ENCODE data around the gene PSRC1. TPM values are rescaled to one million over a fixed set of nuclear protein-coding genes. Genes with fewer than 3 reads are reported as not detected.
"Not testable (repeated sequence)": the region's sequence is repeated elsewhere in the genome, so short reads cannot be mapped to it uniquely, and the experiment has no call there.

Gene PSRC1
- polyA plus RNA-seq, 3 donors = 20.4 to 27.5 (median 24.0) TPM

DNA sequence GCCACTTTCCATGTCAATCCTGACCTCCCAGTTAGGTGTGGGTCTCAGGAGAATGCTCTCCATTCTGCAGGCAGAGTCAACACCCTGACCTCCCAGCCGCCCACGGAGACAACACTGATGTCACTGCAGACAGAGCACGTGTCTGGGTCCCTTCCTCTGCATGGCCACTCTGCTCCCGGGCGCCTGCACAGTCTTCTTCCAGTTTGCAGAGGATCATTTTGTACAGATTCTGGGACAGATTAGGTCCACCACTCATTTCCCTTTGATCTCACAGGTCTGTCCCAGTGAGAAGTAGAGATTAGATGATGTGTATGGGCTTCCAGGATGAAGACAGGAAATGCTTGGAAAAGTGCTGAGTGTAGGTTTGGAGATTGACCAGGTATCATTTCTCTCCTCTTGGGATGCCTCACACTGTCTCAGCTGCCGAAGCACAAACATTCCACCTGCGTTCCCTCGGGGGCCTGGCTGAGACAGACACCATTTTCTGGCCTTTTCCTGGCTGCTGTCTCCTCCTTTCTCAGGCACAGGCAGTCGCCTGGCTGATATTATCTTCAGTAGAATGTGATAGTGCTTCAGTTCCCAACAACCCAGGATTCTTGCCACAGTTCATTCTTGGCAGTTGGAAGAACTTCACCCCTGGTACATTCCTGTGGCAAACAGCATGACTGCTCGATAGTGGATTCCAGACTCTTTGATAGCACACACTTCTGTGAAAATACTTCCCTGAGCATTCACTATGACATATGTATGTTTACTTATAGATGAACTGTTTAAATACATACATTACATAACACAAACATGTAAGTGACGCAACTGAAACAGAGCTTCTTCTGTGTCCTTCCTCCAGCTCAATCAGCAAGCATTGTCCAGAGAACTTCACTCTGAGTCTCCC, 16.0 kb upstream of the PSRC1 start:
- DNase-seq (ENCODE audit: low read depth in 3 of 3, low spot score in 2 of 3) = no peak

DNA sequence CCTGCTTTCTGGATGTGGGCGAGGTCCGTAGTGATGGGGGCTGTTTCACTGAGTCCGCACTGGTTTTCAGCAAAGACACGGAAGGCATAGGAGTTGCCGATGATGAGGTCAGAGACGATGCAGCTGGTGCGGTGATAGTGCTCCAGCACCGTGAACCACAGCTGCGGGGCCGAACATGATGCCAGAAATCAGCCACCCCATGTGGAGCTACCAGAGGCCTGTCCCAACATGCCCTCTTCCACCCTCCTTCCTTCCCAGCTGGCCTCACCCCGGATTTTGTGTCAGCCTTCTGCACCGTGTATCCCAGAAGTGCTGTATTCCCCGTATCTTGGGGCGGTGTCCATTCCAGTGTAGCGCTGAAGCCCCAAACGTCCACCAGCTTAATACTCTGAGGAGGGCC, 13.8 kb upstream of the PSRC1 start:
- no peak for DNase-seq (ENCODE audit: low read depth in 3 of 3, low spot score in 2 of 3)

GRCh38 chr1:109295712-109296415, 12.9 kb upstream of the PSRC1 start:
- no peak for DNase-seq (ENCODE audit: low read depth in 3 of 3, low spot score in 2 of 3)

GRCh38 chr1:109294481-109294880, 11.5 kb upstream of the PSRC1 start:
- DNase-seq (ENCODE audit: low read depth in 3 of 3, low spot score in 2 of 3) = no peak

- no peak for DNase-seq (ENCODE audit: low read depth in 3 of 3, low spot score in 2 of 3)
Observed at GRCh38 chr1:109293026-109293425, 10.1 kb upstream of the PSRC1 start.

DNA sequence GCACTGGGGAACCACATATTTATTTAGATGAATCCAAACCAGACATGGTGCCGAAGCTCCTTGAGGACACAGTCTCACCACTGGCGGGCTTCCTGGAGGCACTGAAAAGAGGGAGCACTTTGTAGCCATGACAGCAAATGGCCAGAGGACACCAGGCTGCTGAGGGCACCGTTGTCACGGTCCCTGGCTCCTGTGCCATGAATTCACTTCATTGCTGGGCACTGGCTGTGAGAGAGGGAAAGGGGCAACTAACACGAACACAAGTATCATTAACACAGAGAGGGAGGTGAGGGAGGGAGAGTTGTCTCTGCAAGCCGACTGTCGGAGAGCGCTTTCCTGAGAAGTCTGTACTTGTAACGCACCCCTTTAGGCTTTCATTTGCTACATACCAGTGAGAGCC, 9.4 kb upstream of the PSRC1 start:
- no peak for DNase-seq (ENCODE audit: low read depth in 3 of 3, low spot score in 2 of 3)

DNA sequence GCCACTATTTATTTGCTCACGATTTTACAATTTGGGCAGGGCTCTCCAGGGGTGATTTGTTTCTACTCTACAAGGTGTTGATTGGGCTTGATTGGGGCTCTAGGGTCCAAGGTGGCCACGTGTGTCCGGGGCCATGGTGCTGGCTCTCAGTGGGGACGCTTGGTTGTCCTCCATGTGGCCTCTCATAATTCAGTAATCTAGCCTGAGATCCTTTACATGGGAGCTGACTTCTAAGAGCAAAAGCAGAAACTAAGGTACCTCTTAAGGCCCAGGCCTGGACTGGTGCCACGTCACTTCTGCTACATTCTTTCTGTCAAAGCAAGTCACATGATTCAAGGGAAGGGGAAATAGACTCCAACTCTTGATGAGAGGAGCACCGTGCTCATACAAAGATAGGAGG, 8.1 kb upstream of the PSRC1 start:
- no peak for DNase-seq (ENCODE audit: low read depth in 3 of 3, low spot score in 2 of 3)

GRCh38 chr1:109290137-109290536, 7.2 kb upstream of the PSRC1 start:
- DNase-seq (ENCODE audit: low read depth in 3 of 3, low spot score in 2 of 3) = no peak

DNA sequence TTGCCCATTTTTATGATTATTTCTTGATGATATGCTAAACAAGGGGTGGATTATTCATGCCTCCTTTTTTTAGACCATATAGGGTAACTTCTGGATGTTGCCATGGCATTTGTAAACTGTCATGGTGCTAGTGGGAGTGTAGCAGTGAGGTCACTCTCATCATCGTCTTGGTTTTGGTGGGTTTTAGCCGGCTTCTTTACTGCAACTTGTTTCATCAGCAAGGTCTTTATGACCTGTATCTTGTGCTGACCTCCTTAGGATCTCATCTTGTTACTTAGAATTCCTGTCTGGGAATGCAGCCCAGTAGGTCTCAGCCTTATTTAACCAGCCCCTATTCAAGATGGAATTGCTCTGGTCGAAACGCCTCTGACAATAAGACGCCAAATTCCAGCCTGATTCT, 3.8 kb upstream of the PSRC1 start:
- DNase-seq (ENCODE audit: low read depth in 3 of 3, low spot score in 2 of 3) = not testable (repeated sequence)

GRCh38 chr1:109283748-109284600, 1.0 kb upstream of the PSRC1 start:
- DNase-seq (ENCODE audit: low read depth in 3 of 3, low spot score in 2 of 3) = no peak

DNA sequence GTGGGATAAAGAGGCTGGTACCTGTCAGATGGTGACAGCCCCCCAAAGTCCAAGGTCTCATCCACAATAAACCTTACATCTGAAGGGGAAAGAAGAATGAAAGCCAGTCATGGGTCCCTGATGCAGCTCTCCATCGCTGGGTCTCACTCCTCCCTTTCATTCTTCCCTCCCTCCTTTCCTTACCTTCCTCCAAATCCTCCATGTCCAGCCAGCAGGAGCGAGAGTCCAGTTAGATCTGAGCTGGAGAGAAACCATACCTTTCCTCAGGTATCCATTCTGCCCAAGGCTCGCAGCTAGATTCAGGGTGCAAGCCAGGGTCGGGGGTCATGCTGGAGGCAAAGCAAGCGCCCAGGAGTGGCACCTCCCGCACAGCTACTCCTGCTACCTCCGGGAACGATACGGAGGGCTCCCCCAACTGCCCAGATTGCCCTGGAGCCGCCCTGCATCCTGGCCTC, 421 bp downstream of the PSRC1 start:
- DNase-seq (ENCODE audit: low read depth in 3 of 3, low spot score in 2 of 3) = no peak

GRCh38 chr1:109281680-109282496, 1.1 kb downstream of the PSRC1 start:
- no peak for DNase-seq (ENCODE audit: low read depth in 3 of 3, low spot score in 2 of 3)

- DNase-seq (ENCODE audit: low read depth in 3 of 3, low spot score in 2 of 3) = no peak
Observed at GRCh38 chr1:109280862-109281261, 2.1 kb downstream of the PSRC1 start.

DNA sequence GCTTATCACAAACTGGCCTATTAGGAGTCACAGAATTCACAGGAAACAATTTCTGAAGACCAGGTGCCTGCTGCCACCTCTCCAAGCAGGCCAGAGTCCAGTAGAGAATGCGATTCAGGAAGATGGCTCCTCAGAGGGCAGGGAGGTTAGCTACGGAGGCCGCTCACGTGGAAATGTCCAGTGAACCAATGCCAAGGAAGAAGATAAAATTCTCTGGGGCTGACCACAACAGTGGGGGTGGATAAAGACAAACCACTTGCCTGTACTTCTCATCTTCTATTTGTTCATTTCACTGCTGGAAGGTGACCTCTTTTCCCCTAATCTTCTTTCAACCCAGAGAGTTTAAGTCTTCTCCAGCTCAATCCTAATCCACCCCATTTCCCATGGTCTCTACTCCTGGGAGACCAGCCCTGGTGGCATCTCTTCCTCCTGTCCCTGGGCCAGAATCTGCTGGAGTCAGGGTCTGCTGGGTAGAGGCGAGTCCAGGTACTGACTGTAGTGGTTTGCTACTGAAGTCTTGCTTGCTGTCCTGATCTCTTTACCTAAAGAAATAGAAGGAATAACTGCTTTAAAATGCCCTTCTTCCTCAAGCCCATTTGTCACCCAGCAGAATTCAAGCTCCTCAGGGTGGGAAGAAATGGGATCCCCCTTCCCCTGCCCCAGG, 3.2 kb downstream of the PSRC1 start:
- no peak for DNase-seq (ENCODE audit: low read depth in 3 of 3, low spot score in 2 of 3)

DNA sequence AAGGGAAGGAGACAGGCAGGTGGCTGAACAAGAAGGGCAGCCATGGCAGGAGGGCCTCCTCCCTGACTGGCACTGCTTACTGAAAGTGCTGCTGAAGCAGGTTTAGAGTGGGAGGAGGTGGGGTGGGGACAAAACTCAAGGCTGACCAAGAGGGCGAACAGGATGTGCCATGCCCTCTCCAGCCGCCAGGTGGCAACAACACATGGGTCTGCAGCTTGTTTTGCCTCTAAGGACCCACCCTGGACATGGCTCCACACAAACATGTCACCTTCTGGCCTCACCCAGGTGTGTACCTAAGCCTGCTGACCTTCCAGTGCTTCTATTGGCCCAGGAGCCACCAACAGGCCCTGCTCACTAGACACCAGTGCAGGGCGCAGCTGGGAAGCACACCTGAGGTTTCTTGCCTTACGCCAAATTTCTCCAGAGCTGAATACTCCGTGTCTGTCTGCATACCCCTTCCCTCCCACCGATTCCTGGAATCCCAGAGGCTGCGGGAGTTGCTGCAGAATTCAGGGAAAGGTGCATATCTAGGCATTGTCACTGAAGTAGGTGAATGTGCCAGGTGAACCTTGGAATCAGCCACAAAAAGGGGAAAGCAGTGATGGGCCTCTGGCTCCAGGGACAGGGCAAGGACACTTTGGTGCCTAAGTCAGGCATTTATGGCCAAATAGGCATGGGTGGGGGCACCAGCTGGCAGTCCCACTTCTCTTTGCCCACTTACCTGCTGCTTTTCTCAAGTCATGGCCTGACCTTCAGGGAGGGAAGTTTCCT, 5.3 kb downstream of the PSRC1 start:
- DNase-seq (ENCODE audit: low read depth in 3 of 3, low spot score in 2 of 3) = no peak

- no peak for DNase-seq (ENCODE audit: low read depth in 3 of 3, low spot score in 2 of 3)
Observed at GRCh38 chr1:109275706-109276345, 7.1 kb downstream of the PSRC1 start.

GRCh38 chr1:109274533-109275476, 8.1 kb downstream of the PSRC1 start:
- DNase-seq (ENCODE audit: low read depth in 3 of 3, low spot score in 2 of 3) = peak in 1 of 3 donors; percentile 61

Data from right renal cortex interstitium (tissue), 3 donors.